OCI-LY3 (cell line): Measurements from ENCODE around the gene MUC5B.

Experiments
- H2AFZ ChIP-seq: fragments of 200-600, 300-600 bp; shearing (Covaris generic); 2 replicates; pipeline ENCODE4 v1.6.0; 2014; ENCODE audit warnings: antibody characterized with exemption, low read depth, low read length
- H3K27ac ChIP-seq: fragments of 200-600, 300-600 bp; sonication (generic); 2 replicates; pipeline ENCODE4 v1.5.1; 2014; ENCODE audit warnings: mild to moderate bottlenecking, low read length, moderate library complexity, mixed read lengths
- H3K27me3 ChIP-seq: fragments of 200-600, 300-600 bp; sonication (generic); 2 replicates; pipeline ENCODE4 v1.6.1; 2014; ENCODE audit warnings: low read depth, low read length, mixed read lengths
- H3K36me3 ChIP-seq: fragments of 200-600, 300-600 bp; sonication (generic); replicated peaks from 2 replicates; pipeline ENCODE3; 2014; ENCODE audit warnings: low read depth, low read length, mixed read lengths
- H3K4me1 ChIP-seq: fragments of 300-600, 200-600 bp; sonication (generic); 2 replicates; pipeline ENCODE4 v1.6.1; 2014; ENCODE audit warnings: low read length, mixed read lengths
- H3K4me2 ChIP-seq: fragments of 200-600, 300-600 bp; sonication (generic); 2 replicates; pipeline ENCODE4 v1.6.1; 2014; ENCODE audit warnings: low read length, mixed read lengths
- H3K4me3 ChIP-seq: fragments of 300-600, 200-600 bp; sonication (generic); 2 replicates; pipeline ENCODE4 v1.5.1; 2014; ENCODE audit warnings: antibody characterized with exemption, mild to moderate bottlenecking, low read length, moderate library complexity
- H3K79me2 ChIP-seq: fragments of 300-600, 200-600 bp; shearing (Covaris generic); 2 replicates; pipeline ENCODE4 v1.6.1; 2014; ENCODE audit warnings: mild to moderate bottlenecking, low read length, mixed read lengths
- H3K9ac ChIP-seq: fragments of 300-600, 200-600 bp; shearing (Covaris generic); 2 replicates; pipeline ENCODE4 v1.6.0; 2014; ENCODE audit warnings: mild to moderate bottlenecking, low read length, moderate library complexity
- H3K9me3 ChIP-seq: fragments of 200-600, 300-600 bp; shearing (Covaris generic); 2 replicates; pipeline ENCODE4 v1.6.1; 2014; ENCODE audit warnings: low read length, mixed read lengths; ENCODE audit not compliant: insufficient read depth
- H4K20me1 ChIP-seq: fragments of 200-600, 300-600 bp; sonication (generic); 2 replicates; pipeline ENCODE4 v1.6.1; 2016; ENCODE audit warnings: low read length, mixed read lengths; ENCODE audit not compliant: insufficient read depth
- EZH2phosphoT487 ChIP-seq: fragments of 200-600 bp; shearing (Covaris generic); IDR thresholded peaks from 2 replicates; pipeline ENCODE4 v1.6.1; 2018; ENCODE audit warnings: antibody characterized with exemption, mixed run types, low read depth
- TF ChIP-seq, protein P1 (sequence below): fragments of 200-600, 300-600 bp; sonication (generic); IDR thresholded peaks from 2 replicates; pipeline ENCODE4 v1.5.1; 2014; ENCODE audit warnings: antibody characterized with exemption, low read length, low read depth

Gene MUC5B

GRCh38 chr11:1310772-1311468, 88.1 kb downstream of the MUC5B start:
- Histone ChIP-seq H3K9me3 (peaks cover 15% of the 10 kb centered on the region; the same call in 1 of the 2 replicates), H3K4me3 (peak overlapping the region; percentile 81), H3K27ac (peak overlapping the region; percentile 76), H3K27me3 (no peaks in the 10 kb centered on the region), H3K4me2 (peak overlapping the region; percentile 89), H3K79me2 (peaks cover 30% of the 10 kb centered on the region), H3K4me1 (peaks cover 28% of the 10 kb centered on the region), H4K20me1 (no peaks in the 10 kb centered on the region; the same call in 1 of the 2 replicates), H2AFZ (no peak overlapping the region), H3K9ac (peak overlapping the region; percentile 82; the same call in 1 of the 2 replicates), H3K36me3 (peaks cover 10% of the 10 kb centered on the region)
- TF ChIP-seq, protein P1, sequence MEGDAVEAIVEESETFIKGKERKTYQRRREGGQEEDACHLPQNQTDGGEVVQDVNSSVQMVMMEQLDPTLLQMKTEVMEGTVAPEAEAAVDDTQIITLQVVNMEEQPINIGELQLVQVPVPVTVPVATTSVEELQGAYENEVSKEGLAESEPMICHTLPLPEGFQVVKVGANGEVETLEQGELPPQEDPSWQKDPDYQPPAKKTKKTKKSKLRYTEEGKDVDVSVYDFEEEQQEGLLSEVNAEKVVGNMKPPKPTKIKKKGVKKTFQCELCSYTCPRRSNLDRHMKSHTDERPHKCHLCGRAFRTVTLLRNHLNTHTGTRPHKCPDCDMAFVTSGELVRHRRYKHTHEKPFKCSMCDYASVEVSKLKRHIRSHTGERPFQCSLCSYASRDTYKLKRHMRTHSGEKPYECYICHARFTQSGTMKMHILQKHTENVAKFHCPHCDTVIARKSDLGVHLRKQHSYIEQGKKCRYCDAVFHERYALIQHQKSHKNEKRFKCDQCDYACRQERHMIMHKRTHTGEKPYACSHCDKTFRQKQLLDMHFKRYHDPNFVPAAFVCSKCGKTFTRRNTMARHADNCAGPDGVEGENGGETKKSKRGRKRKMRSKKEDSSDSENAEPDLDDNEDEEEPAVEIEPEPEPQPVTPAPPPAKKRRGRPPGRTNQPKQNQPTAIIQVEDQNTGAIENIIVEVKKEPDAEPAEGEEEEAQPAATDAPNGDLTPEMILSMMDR = no peak; the same call in 1 of the 2 replicates
- no peak for TF ChIP-seq EZH2phosphoT487
